ENCODE measurements around the gene SNX20. TPM values are rescaled to one million over a fixed set of nuclear protein-coding genes. Genes with fewer than 3 reads are reported as not detected.

Gene SNX20, protein sequence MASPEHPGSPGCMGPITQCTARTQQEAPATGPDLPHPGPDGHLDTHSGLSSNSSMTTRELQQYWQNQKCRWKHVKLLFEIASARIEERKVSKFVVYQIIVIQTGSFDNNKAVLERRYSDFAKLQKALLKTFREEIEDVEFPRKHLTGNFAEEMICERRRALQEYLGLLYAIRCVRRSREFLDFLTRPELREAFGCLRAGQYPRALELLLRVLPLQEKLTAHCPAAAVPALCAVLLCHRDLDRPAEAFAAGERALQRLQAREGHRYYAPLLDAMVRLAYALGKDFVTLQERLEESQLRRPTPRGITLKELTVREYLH
- 1 to 10 TPM in 3 of 4 donors, under 1 TPM in 1; 0.76 to 7.7 (median 4.4) TPM for total RNA-seq

DNA sequence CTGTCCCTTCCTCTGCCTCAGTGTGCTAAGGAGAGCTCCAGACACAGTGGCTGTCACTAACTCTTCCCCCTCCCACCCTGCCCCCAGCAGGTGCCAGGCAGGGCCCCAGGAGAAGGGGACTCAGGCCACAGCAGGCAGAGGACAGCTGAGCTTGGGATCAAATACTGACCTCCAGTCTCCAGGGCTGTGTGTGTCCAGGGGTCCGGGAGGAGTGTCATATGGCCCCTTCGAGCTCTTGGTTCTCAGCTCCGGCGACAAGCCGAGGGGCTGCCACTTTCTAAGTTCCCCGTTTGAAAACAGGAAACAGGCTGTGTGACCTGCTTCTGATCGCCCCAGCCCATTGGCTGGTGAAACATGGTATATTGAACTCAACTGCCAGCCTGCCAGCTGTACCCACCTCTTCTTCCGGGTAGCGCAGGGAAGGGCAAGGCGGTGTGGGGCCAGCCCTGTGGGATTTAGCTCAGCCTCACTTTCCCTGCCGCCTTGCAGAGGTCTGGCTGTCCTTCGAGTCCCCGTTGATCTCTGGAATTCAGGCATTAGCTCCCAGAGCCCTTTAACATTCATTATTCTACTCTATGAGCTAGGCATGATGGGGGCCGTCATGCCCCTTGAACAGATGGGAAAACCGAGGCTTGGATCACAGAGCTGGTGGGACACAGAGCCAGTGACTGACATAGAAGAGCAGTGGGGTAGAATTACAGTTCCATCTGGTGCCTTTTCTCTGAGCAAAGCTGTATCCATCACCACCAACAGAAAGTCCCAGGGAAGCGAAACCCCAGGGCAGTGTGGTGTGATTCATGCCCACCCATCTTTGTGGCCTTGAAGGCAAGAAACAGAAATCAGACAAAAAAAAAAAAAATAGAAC is at the start of gene SNX20:
Gene SNX20, minus strand, starts transcription at position 292 of the 865 bp plus-strand sequence. CDS start 3,786 bp downstream, outside the sequence.
- Histone ChIP-seq H3K4me1 (no peaks in the 10 kb centered on the region), H3K4me3 (no peak within 1 kb of the TSS), H3K27me3 (no peaks in the 10 kb centered on the region), H3K36me3 (no peaks in the 10 kb centered on the region), H3K9me3 (no peaks in the 10 kb centered on the region), H3K27ac (no peak within 1 kb of the TSS)
- intact Hi-C loops (cut with DNase I; ENCODE audit: low total_unique reads) = no loop called here
- DNase-seq = no peak
- no peak for TF ChIP-seq POLR2A (IDR thresholded peaks at IDR 0.05)
- TF ChIP-seq, protein P1, sequence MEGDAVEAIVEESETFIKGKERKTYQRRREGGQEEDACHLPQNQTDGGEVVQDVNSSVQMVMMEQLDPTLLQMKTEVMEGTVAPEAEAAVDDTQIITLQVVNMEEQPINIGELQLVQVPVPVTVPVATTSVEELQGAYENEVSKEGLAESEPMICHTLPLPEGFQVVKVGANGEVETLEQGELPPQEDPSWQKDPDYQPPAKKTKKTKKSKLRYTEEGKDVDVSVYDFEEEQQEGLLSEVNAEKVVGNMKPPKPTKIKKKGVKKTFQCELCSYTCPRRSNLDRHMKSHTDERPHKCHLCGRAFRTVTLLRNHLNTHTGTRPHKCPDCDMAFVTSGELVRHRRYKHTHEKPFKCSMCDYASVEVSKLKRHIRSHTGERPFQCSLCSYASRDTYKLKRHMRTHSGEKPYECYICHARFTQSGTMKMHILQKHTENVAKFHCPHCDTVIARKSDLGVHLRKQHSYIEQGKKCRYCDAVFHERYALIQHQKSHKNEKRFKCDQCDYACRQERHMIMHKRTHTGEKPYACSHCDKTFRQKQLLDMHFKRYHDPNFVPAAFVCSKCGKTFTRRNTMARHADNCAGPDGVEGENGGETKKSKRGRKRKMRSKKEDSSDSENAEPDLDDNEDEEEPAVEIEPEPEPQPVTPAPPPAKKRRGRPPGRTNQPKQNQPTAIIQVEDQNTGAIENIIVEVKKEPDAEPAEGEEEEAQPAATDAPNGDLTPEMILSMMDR (IDR thresholded peaks at IDR 0.05) = no peak

DNA sequence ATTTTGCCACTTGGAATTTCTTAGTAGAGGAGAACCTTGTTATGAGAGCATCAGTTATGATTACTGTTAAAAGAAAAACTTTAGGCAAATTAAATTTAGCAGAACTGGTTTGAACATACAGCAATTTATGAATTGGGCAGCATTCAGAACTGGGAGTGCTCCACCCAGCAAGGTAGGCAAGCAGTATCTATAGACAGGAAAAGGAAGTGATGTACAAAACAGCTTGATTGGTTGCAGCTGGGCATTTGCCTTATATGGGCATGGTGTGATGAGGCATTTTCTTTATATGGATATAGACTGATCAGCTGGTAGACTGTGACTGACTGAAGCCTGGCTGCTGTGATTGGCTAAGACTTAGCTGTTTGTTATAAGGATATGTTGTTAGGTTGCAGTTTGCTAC is 43.2 kb upstream of the SNX20 start:
- intact Hi-C loops (cut with DNase I; ENCODE audit: low total_unique reads) = no loop called here
- TF ChIP-seq, protein P1 (IDR thresholded peaks at IDR 0.05) = no peak
- TF ChIP-seq POLR2A (IDR thresholded peaks at IDR 0.05) = no peak
- no peaks in the 10 kb centered on the region for H3K9me3 ChIP-seq
- no peaks in the 10 kb centered on the region for H3K36me3 ChIP-seq
- no peak overlapping the region for H3K4me3 ChIP-seq
- H3K27ac ChIP-seq = no peak overlapping the region
- H3K4me1 ChIP-seq = no peaks in the 10 kb centered on the region
- DNase-seq = no peak
- no peaks in the 10 kb centered on the region for H3K27me3 ChIP-seq

DNA sequence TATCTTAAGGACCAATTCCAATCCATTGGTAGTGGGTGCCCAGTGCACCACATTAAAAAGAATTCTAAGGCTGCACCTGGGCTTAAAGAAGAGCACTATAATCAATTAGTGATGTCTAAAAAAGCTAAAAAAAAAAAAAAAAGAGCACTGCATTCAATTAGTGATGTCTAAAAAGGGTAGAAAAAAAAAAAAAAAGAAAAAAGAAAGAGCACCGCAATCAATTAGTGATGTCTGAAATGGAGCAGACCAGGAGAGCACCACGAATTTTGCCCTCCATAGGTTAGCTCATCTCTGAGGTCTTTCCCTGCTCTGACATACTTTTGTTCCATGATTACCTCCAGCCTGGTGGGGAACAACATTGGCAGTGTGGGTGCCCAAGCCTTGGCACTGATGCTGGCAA is 41.8 kb upstream of the SNX20 start:
- Histone ChIP-seq H3K36me3 (no peaks in the 10 kb centered on the region), H3K4me1 (no peaks in the 10 kb centered on the region), H3K9me3 (no peaks in the 10 kb centered on the region), H3K27me3 (no peaks in the 10 kb centered on the region), H3K4me3 (no peak overlapping the region), H3K27ac (no peak overlapping the region)
- no peak for DNase-seq
- TF ChIP-seq, protein P1 (IDR thresholded peaks at IDR 0.05) = no peak
- TF ChIP-seq POLR2A (IDR thresholded peaks at IDR 0.05) = no peak
- intact Hi-C loops (cut with DNase I; ENCODE audit: low total_unique reads) = no loop called here

DNA sequence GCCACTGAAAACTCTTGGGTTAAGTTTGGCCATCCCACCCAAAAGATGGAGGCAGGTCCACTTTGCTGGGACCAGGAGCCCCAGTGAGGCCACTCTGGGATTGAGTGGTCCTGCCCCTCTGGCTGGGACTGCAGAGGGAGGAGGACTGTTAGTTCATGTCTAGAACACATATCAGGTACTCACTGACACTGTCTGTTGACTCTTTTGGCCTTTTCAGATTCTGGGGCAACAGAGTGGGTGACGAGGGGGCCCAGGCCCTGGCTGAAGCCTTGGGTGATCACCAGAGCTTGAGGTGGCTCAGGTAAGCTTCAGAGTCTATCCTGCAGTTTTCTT is 41.3 kb upstream of the SNX20 start:
- intact Hi-C loops (cut with DNase I; ENCODE audit: low total_unique reads) = no loop called here
- no peaks in the 10 kb centered on the region for H3K27me3 ChIP-seq
- no peak for DNase-seq
- no peak overlapping the region for H3K27ac ChIP-seq
- no peaks in the 10 kb centered on the region for H3K9me3 ChIP-seq
- H3K4me1 ChIP-seq = no peaks in the 10 kb centered on the region
- no peaks in the 10 kb centered on the region for H3K36me3 ChIP-seq
- no peak overlapping the region for H3K4me3 ChIP-seq
- TF ChIP-seq, protein P1 (IDR thresholded peaks at IDR 0.05) = no peak
- no peak for TF ChIP-seq POLR2A (IDR thresholded peaks at IDR 0.05)
